Activated CD4-positive, alpha-beta T cell treated with anti-CD3 and anti-CD28 coated beads for 48 hours (primary cell): Measurements from ENCODE around the gene TRMT13.

ENCODE experiments used
- DNase-seq: peaks from one replicate; pipeline ENCODE4 v3.0.0-alpha.2; 2020

Gene TRMT13

GRCh38 chr1:100132566-100133477 is at the start of gene TRMT13, which contains the start of gene SASS6:
Gene TRMT13 (plus strand): TSS chr1:100133163. CDS start chr1:100133169, 6 bp downstream.
Gene SASS6 (minus strand): TSS chr1:100132930. CDS start chr1:100132814, 116 bp downstream.
- peak; percentile 96 for DNase-seq

- no peak for DNase-seq
These were observed 45.6 kb upstream of the TRMT13 start for GRCh38 chr1:100087396-100087795.

GRCh38 chr1:100089082-100089481 is 43.9 kb upstream of the TRMT13 start:
- no peak for DNase-seq

- no peak for DNase-seq
These were observed 42.5 kb upstream of the TRMT13 start for GRCh38 chr1:100090471-100090870.

GRCh38 chr1:100100202-100100601 is 32.8 kb upstream of the TRMT13 start:
- no peak for DNase-seq

GRCh38 chr1:100101564-100101963 is 31.4 kb upstream of the TRMT13 start:
- DNase-seq, result no peak

GRCh38 chr1:100107696-100108095 is 25.3 kb upstream of the TRMT13 start:
- DNase-seq, result no peak

- DNase-seq, result no peak
These were observed 23.4 kb upstream of the TRMT13 start for GRCh38 chr1:100109554-100110066.

- no peak for DNase-seq
These were observed 17.4 kb upstream of the TRMT13 start for GRCh38 chr1:100115524-100115923.

- DNase-seq, result no peak
These were observed 10.8 kb upstream of the TRMT13 start for GRCh38 chr1:100122177-100122576.

- no peak for DNase-seq
These were observed 5.7 kb upstream of the TRMT13 start for GRCh38 chr1:100127226-100127625.

- DNase-seq, result no peak
These were observed 2.3 kb upstream of the TRMT13 start for GRCh38 chr1:100130552-100131077.

- DNase-seq, result no peak
These were observed 1.3 kb upstream of the TRMT13 start for GRCh38 chr1:100131623-100132022.

GRCh38 chr1:100134872-100135271 is 1.9 kb downstream of the TRMT13 start:
- DNase-seq, result no peak

GRCh38 chr1:100137602-100138001 is 4.6 kb downstream of the TRMT13 start:
- DNase-seq, result no peak

- DNase-seq, result no peak
These were observed 8.2 kb downstream of the TRMT13 start for GRCh38 chr1:100141192-100141591.

- no peak for DNase-seq
These were observed 9.4 kb downstream of the TRMT13 start for GRCh38 chr1:100142343-100142742.

GRCh38 chr1:100145116-100145515 is 12.2 kb downstream of the TRMT13 start:
- DNase-seq, result no peak

GRCh38 chr1:100146958-100147357 is 14.0 kb downstream of the TRMT13 start:
- DNase-seq, result no peak

GRCh38 chr1:100147875-100148274 is 14.9 kb downstream of the TRMT13 start:
- no peak for DNase-seq

GRCh38 chr1:100151679-100152078 is 18.7 kb downstream of the TRMT13 start:
- no peak for DNase-seq

GRCh38 chr1:100152271-100152670 is 19.3 kb downstream of the TRMT13 start:
- no peak for DNase-seq

- no peak for DNase-seq
These were observed 29.9 kb downstream of the TRMT13 start for GRCh38 chr1:100162881-100163280.

GRCh38 chr1:100164216-100164615 is 31.3 kb downstream of the TRMT13 start:
- no peak for DNase-seq
